Spleen (tissue), 11 donors: ENCODE measurements around the gene SLC29A3. TPM values are rescaled to one million over a fixed set of nuclear protein-coding genes. Genes with fewer than 3 reads are reported as not detected.

Experiments used
- DNase-seq: peaks from one replicate; pipeline ENCODE4 v3.0.0-alpha.2; 2020
- H3K27ac ChIP-seq, 8 donors: fragments of 200-600 bp; sonication (generic) in 7 of 8; 1 replicate in 4 of 8; 2 replicates in 4 of 8; pipeline versions ENCODE4 v1.5.0 to v1.8.0; 2016 to 2021; ENCODE audit warnings: inconsistent platforms in 4 of 8, mild to moderate bottlenecking in 4 of 8, moderate library complexity in 1 of 8
- H3K27me3 ChIP-seq, 7 donors: fragments of 200-600 bp; sonication (generic) in 6 of 7; replicated peaks in 1 of 7; 1 replicate in 4 of 7; 2 replicates in 3 of 7; pipeline versions ENCODE4 v1.5.0 to v1.8.0; 2016 to 2021; ENCODE audit warnings: inconsistent platforms in 3 of 7, mild to moderate bottlenecking in 1 of 7
- H3K36me3 ChIP-seq, 6 donors: fragments of 200-600 bp; sonication (generic) in 5 of 6; 1 replicate in 4 of 6; 2 replicates in 2 of 6; pipeline versions ENCODE4 v1.5.0 to v1.8.0; 2016 to 2021; ENCODE audit warnings: inconsistent platforms in 2 of 6
- H3K4me1 ChIP-seq, 6 donors: fragments of 200-600 bp; sonication (generic) in 5 of 6; 1 replicate in 3 of 6; 2 replicates in 3 of 6; pipeline versions ENCODE4 v1.5.0 to v1.8.0; 2016 to 2021; ENCODE audit warnings: inconsistent platforms in 3 of 6
- H3K4me3 ChIP-seq, 8 donors: fragments of 200-600 bp; sonication (generic) in 7 of 8; 1 replicate in 4 of 8; 2 replicates in 4 of 8; pipeline versions ENCODE4 v1.5.0 to v1.8.0; 2016 to 2021; ENCODE audit warnings: inconsistent platforms in 4 of 8, mild to moderate bottlenecking in 4 of 8, moderate library complexity in 2 of 8
- H3K9me3 ChIP-seq, 8 donors: fragments of 200-600 bp; sonication (generic) in 7 of 8; 1 replicate in 4 of 8; 2 replicates in 4 of 8; pipeline versions ENCODE4 v1.5.0 to v1.8.0; 2016 to 2021; ENCODE audit warnings: inconsistent platforms in 4 of 8
- POLR2A ChIP-seq, 3 donors: fragments of 450-650 bp; IDR thresholded peaks; one replicate each; pipeline ENCODE4 v1.5.1; 2017; ENCODE audit warnings: antibody characterized with exemption in 3 of 3, mild to moderate bottlenecking in 1 of 3
- POLR2AphosphoS5 ChIP-seq, 3 donors: sonication (generic); formaldehyde crosslinking; IDR thresholded peaks; one replicate each; pipeline ENCODE4 v1.5.1; 2017; ENCODE audit warnings: antibody characterized with exemption in 3 of 3
- WGBS, 5 donors: extraction: QIAGEN DNeasy Blood & Tissue Kit in 3 of 5; methylation state at CpG; one replicate each; pipeline versions ENCODE4 v1.1.5 to v1.1.7; 2013 to 2018; 5-methylcytosine and 5-hydroxymethylcytosine counted together
- intact Hi-C: fragments of 100-400 bp; cut with DNase I; formaldehyde crosslinking; loops from one replicate; pipeline ENCODE4 v1.15.0; 2023; ENCODE audit warnings: low total_unique reads
- polyA plus RNA-seq, 3 donors: library from polyadenylated mRNA; stranded (reverse); fragments of 200-250 nt; gene quantifications; one replicate each; pipeline ENCODE4 v1.2.1, GENCODE V29; 2013
- total RNA-seq, 7 donors: library from RNA; depleted of rRNA in 3 of 7; stranded (reverse); fragments of >200 nt in 3 of 7; fragmentation: NEBNext Ultra II Directional in 4 of 7; extraction: Animal tissue kit (Norgen Biotek cat#: 25700) in 4 of 7; gene quantifications; one replicate each; pipeline versions ENCODE4 v1.1.0 to v1.2.1, GENCODE V29; 2016 to 2021
- TF ChIP-seq, protein P1 (sequence below), 11 experiments: fragments of 200-600 bp in 7 of 11; fragments of 450-650 bp in 4 of 11; sonication (generic) in 4 of 11; IDR thresholded peaks in 8 of 11; conservative IDR thresholded peaks in 3 of 11; 1 replicate in 7 of 11; 2 replicates in 4 of 11; pipeline versions ENCODE4 v1.4.0 to v1.8.0; 2016 to 2021; ENCODE audit warnings: antibody characterized with exemption in 11 of 11, inconsistent platforms in 4 of 11, mild to moderate bottlenecking in 1 of 11
- donor health status: healthy with polysubstance abuse.
- donor health status: DM: no; HTN: no; CAD: no; lungs with moderate emphysema.
- donor health status: DM: no; HTN: no; CAD: no.
- donor health status: Bipolar disorder and iron deficiency.
- donor health status: healthy.
- donor health status: DM: no; HTN: no; CAD: no.
- donor health status: DM: yes; HTN: yes; CAD: no.

The SLC29A3 gene
- total and polyA plus RNA-seq, 10 donors, result 3.3 to 15.6 (median 7.7) TPM

GRCh38 chr10:71363936-71364335, 44.9 kb downstream of the SLC29A3 start:
- no peaks in the 10 kb centered on the region for H3K27me3 ChIP-seq
- peak overlapping the region in 2 of 8 donors; percentile 38 to 42 for H3K27ac ChIP-seq
- TF ChIP-seq POLR2A (IDR thresholded peaks at IDR 0.05), result no peak
- TF ChIP-seq, protein P1, sequence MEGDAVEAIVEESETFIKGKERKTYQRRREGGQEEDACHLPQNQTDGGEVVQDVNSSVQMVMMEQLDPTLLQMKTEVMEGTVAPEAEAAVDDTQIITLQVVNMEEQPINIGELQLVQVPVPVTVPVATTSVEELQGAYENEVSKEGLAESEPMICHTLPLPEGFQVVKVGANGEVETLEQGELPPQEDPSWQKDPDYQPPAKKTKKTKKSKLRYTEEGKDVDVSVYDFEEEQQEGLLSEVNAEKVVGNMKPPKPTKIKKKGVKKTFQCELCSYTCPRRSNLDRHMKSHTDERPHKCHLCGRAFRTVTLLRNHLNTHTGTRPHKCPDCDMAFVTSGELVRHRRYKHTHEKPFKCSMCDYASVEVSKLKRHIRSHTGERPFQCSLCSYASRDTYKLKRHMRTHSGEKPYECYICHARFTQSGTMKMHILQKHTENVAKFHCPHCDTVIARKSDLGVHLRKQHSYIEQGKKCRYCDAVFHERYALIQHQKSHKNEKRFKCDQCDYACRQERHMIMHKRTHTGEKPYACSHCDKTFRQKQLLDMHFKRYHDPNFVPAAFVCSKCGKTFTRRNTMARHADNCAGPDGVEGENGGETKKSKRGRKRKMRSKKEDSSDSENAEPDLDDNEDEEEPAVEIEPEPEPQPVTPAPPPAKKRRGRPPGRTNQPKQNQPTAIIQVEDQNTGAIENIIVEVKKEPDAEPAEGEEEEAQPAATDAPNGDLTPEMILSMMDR (IDR thresholded peaks at IDR 0.05 in 8 of 11, conservative IDR thresholded peaks at IDR 0.05 in 3 of 11), result no peak
- TF ChIP-seq POLR2AphosphoS5 (IDR thresholded peaks at IDR 0.05), result no peak
- peak; percentile 28 for DNase-seq
- H3K4me1 ChIP-seq, result peaks cover 0 to 26% (median 0%) of the 10 kb centered on the region in 6 donors
- intact Hi-C loops, result no loop called here
- no peaks in the 10 kb centered on the region for H3K9me3 ChIP-seq
- H3K4me3 ChIP-seq, result no peak overlapping the region
- peaks cover 0 to 36% (median 8%) of the 10 kb centered on the region in 6 donors for H3K36me3 ChIP-seq

DNA sequence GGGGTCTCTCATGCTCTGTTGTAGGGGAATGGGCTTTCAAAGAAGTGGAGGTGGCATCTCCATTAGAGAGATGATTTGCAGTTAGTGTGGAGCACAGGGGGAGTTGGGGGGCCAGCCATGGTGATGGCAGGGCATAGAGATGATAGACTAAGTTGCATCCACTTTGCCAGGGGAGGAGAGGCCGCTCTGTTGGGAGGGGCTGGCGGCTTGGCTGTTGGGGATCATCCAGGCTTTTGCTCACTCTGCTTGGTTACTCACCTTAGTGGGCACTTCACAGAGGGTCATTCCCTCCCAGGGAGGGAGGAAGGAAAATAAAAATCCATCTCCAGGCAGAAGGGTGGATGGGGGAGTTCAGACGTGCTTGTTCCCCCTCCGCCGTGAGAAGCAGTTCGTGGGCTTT, 46.3 kb downstream of the SLC29A3 start:
- intact Hi-C loops, result loop anchor here (5.0 kb wide), 1 partner anchor 48 kb away; the partner anchor contains the start of gene SLC29A3
- H3K27me3 ChIP-seq, result no peaks in the 10 kb centered on the region
- H3K27ac ChIP-seq, result no peak overlapping the region
- H3K4me1 ChIP-seq, result peaks cover 0 to 14% (median 0%) of the 10 kb centered on the region in 6 donors
- no peaks in the 10 kb centered on the region for H3K9me3 ChIP-seq
- H3K4me3 ChIP-seq, result no peak overlapping the region
- peaks cover 0 to 29% (median 5%) of the 10 kb centered on the region in 6 donors for H3K36me3 ChIP-seq
- TF ChIP-seq, protein P1 (IDR thresholded peaks at IDR 0.05 in 8 of 11, conservative IDR thresholded peaks at IDR 0.05 in 3 of 11), result no peak
- no peak for TF ChIP-seq POLR2AphosphoS5 (IDR thresholded peaks at IDR 0.05)
- no peak for TF ChIP-seq POLR2A (IDR thresholded peaks at IDR 0.05)
- DNase-seq, result peak; percentile 27
- WGBS, 5 donors, result 88 to 95% (median 92%) methylated on average over 6 of the region's 6 CpGs

- 77 to 94% (median 88%) methylated on average over 8 of the region's 8 CpGs for WGBS, 5 donors
- TF ChIP-seq POLR2A (IDR thresholded peaks at IDR 0.05), result no peak
- TF ChIP-seq POLR2AphosphoS5 (IDR thresholded peaks at IDR 0.05), result no peak
- TF ChIP-seq, protein P1 (IDR thresholded peaks at IDR 0.05 in 8 of 11, conservative IDR thresholded peaks at IDR 0.05 in 3 of 11), result no peak
Observed at GRCh38 chr10:71366690-71367089, 47.6 kb downstream of the SLC29A3 start.

DNA sequence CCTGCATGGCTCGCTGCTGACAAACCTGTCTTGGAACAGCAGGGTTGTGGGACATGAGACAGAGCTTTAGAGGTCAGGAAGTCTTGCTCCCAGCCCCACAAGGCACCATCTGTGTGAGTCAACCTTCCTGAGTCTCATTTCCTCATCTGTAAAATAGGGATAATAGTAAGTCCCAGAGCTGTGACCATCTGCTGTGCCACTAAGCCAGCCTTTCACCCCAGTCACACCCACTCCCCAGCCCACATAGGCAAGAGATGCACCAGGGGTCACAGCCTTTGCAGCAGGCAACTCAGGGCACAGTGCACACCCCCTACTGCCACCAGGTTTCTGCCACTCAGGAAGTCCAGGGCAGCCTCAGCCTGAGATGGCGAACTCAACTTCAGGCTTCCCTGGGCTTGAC, 48.2 kb downstream of the SLC29A3 start:
- no peak overlapping the region for H3K27ac ChIP-seq
- DNase-seq, result peak; percentile 41
- WGBS, 5 donors, result 55 to 77% (median 74%) methylated on average over 1 to 2 of the region's 2 CpGs

More at GRCh38 chr10:71366690-71367089, 47.6 kb downstream of the SLC29A3 start:
- Histone ChIP-seq H3K4me1 (peaks cover 0 to 24% (median 2%) of the 10 kb centered on the region in 6 donors), H3K4me3 (no peak overlapping the region), H3K9me3 (no peaks in the 10 kb centered on the region), H3K27ac (no peak overlapping the region), H3K36me3 (peaks cover 0 to 24% (median 5%) of the 10 kb centered on the region in 6 donors), H3K27me3 (no peaks in the 10 kb centered on the region)
- intact Hi-C loops, result loop anchor here (5.0 kb wide), 1 partner anchor 49 kb away; the partner anchor contains the start of gene SLC29A3
- DNase-seq, result peak; percentile 28

More for the DNA sequence above, 48.2 kb downstream of the SLC29A3 start:
- H3K4me1 ChIP-seq, result peaks cover 0 to 30% (median 8%) of the 10 kb centered on the region in 6 donors
- H3K9me3 ChIP-seq, result no peaks in the 10 kb centered on the region
- intact Hi-C loops, result loop anchor here (5.0 kb wide), 1 partner anchor 50 kb away; the partner anchor contains the start of gene SLC29A3
- peaks cover 0 to 18% (median 3%) of the 10 kb centered on the region in 6 donors for H3K36me3 ChIP-seq
- no peak overlapping the region for H3K4me3 ChIP-seq
- no peaks in the 10 kb centered on the region for H3K27me3 ChIP-seq
- TF ChIP-seq POLR2AphosphoS5 (IDR thresholded peaks at IDR 0.05), result no peak
- TF ChIP-seq, protein P1 (IDR thresholded peaks at IDR 0.05 in 8 of 11, conservative IDR thresholded peaks at IDR 0.05 in 3 of 11), result no peak
- no peak for TF ChIP-seq POLR2A (IDR thresholded peaks at IDR 0.05)
